Mononuclear cell (primary cell): ENCODE measurements around the gene SCYL1. TPM values are rescaled to one million over a fixed set of nuclear protein-coding genes. Genes with fewer than 3 reads are reported as not detected.

Source experiments
- H3K27me3 ChIP-seq: 2 replicates; pipeline ENCODE4 v1.6.0; 2011; ENCODE audit warnings: low read length, control low read depth; ENCODE audit not compliant: insufficient read depth
- H3K4me1 ChIP-seq: 2 replicates; pipeline ENCODE4 v1.5.1; 2011; ENCODE audit warnings: mild to moderate bottlenecking, low read length, control low read depth; ENCODE audit not compliant: insufficient read depth
- H3K4me3 ChIP-seq: 2 replicates; pipeline ENCODE4 v1.5.1; 2011; ENCODE audit warnings: mild to moderate bottlenecking, low read length, moderate library complexity
- H3K9me3 ChIP-seq: 2 replicates; pipeline ENCODE4 v1.5.1; 2011; ENCODE audit warnings: low read depth, mild to moderate bottlenecking, control low read depth, low read length
- total RNA-seq: library from RNA; depleted of rRNA; stranded (reverse); fragments of >200 nt; gene quantifications from one replicate; pipeline ENCODE4 v1.2.3, GENCODE V29; 2012

SCYL1 gene
- total RNA-seq, 1 donor: 36.4 TPM

- H3K9me3 ChIP-seq: no peaks in the 10 kb centered on the region
- H3K4me3 ChIP-seq: no peak overlapping the region
- no peaks in the 10 kb centered on the region for H3K27me3 ChIP-seq
Observed at GRCh38 chr11:65535102-65535501, 10.2 kb downstream of the SCYL1 start.

GRCh38 chr11:65536412-65537295, 11.8 kb downstream of the SCYL1 start:
- Histone ChIP-seq H3K27me3 (no peaks in the 10 kb centered on the region), H3K9me3 (no peaks in the 10 kb centered on the region), H3K4me1 (peaks cover 15% of the 10 kb centered on the region), H3K4me3 (no peak overlapping the region)

More at GRCh38 chr11:65535102-65535501, 10.2 kb downstream of the SCYL1 start:
- H3K4me1 ChIP-seq: peaks cover 7% of the 10 kb centered on the region

- Histone ChIP-seq H3K9me3 (no peaks in the 10 kb centered on the region), H3K27me3 (no peaks in the 10 kb centered on the region), H3K4me3 (no peak overlapping the region), H3K4me1 (peaks cover 19% of the 10 kb centered on the region)
Observed at GRCh38 chr11:65537296-65537597, 12.4 kb downstream of the SCYL1 start.

GRCh38 chr11:65537620-65538231, 12.8 kb downstream of the SCYL1 start:
- H3K27me3 ChIP-seq: no peaks in the 10 kb centered on the region
- H3K4me3 ChIP-seq: no peak overlapping the region
- H3K9me3 ChIP-seq: no peaks in the 10 kb centered on the region
- peaks cover 19% of the 10 kb centered on the region for H3K4me1 ChIP-seq

- Histone ChIP-seq H3K27me3 (no peaks in the 10 kb centered on the region), H3K4me3 (no peak overlapping the region)
Observed at GRCh38 chr11:65538232-65538914, 13.5 kb downstream of the SCYL1 start.

GRCh38 chr11:65538915-65539743, 14.2 kb downstream of the SCYL1 start:
- Histone ChIP-seq H3K4me3 (no peak overlapping the region), H3K4me1 (peaks cover 19% of the 10 kb centered on the region), H3K27me3 (no peaks in the 10 kb centered on the region), H3K9me3 (no peaks in the 10 kb centered on the region)

More at GRCh38 chr11:65538232-65538914, 13.5 kb downstream of the SCYL1 start:
- no peaks in the 10 kb centered on the region for H3K9me3 ChIP-seq
- peaks cover 19% of the 10 kb centered on the region for H3K4me1 ChIP-seq

GRCh38 chr11:65539744-65540289, 14.9 kb downstream of the SCYL1 start:
- H3K9me3 ChIP-seq: no peaks in the 10 kb centered on the region
- H3K4me1 ChIP-seq: peaks cover 19% of the 10 kb centered on the region
- no peaks in the 10 kb centered on the region for H3K27me3 ChIP-seq
- peak overlapping the region; percentile 52 for H3K4me3 ChIP-seq

GRCh38 chr11:65540290-65541092, 15.6 kb downstream of the SCYL1 start:
- Histone ChIP-seq H3K9me3 (no peaks in the 10 kb centered on the region), H3K27me3 (no peaks in the 10 kb centered on the region), H3K4me3 (peak overlapping the region; percentile 52), H3K4me1 (peaks cover 19% of the 10 kb centered on the region)

GRCh38 chr11:65541093-65541982, 16.5 kb downstream of the SCYL1 start:
- no peaks in the 10 kb centered on the region for H3K27me3 ChIP-seq
- H3K4me1 ChIP-seq: peaks cover 27% of the 10 kb centered on the region
- peak overlapping the region; percentile 52 for H3K4me3 ChIP-seq
- no peaks in the 10 kb centered on the region for H3K9me3 ChIP-seq

- Histone ChIP-seq H3K9me3 (no peaks in the 10 kb centered on the region), H3K4me1 (peaks cover 41% of the 10 kb centered on the region), H3K27me3 (no peaks in the 10 kb centered on the region), H3K4me3 (no peak overlapping the region)
Observed at GRCh38 chr11:65542738-65543390, 18.0 kb downstream of the SCYL1 start.

- Histone ChIP-seq H3K4me1 (peaks cover 46% of the 10 kb centered on the region), H3K27me3 (no peaks in the 10 kb centered on the region), H3K4me3 (no peak overlapping the region), H3K9me3 (no peaks in the 10 kb centered on the region)
Observed at GRCh38 chr11:65545853-65546216, 21.0 kb downstream of the SCYL1 start.

GRCh38 chr11:65546217-65546958, 21.5 kb downstream of the SCYL1 start:
- Histone ChIP-seq H3K27me3 (no peaks in the 10 kb centered on the region), H3K4me3 (peak overlapping the region; percentile 31), H3K9me3 (no peaks in the 10 kb centered on the region), H3K4me1 (peaks cover 42% of the 10 kb centered on the region)
